Limb (tissue), 2 donors: Measurements from ENCODE around the gene DPM2.

Source experiments
- DNase-seq, 2 donors: peaks; one replicate each; pipeline ENCODE4 v3.0.0-alpha.2; 2016; ENCODE audit errors: extremely low spot score in 2 of 2

Gene DPM2

GRCh38 chr9:127919253-127919815 lies 18.3 kb downstream of the DPM2 start:
- DNase-seq, result peak in 1 of 2 donors; percentile 33

GRCh38 chr9:127918183-127919107 lies 19.2 kb downstream of the DPM2 start:
- peak in 1 of 2 donors; percentile 31 for DNase-seq

DNA sequence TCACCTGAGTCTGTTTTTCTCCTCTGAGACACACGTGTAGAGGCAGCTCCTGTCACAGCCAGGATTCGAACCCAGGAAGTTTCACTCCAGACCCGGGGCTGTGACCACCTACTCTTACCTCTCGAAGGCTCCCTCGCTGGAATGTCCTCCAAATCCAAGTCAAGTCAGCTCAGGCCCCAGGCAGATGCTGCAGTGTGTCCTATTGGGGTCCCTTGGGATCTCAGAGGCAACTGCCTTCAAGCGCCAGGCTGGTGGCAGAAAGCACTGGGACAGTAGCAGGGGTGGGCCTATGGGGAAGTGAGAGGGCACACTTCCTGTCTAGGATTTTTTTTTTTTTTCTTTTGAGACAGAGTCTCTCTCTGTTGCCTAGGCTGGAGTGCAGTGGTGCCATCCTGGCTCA lies 20.1 kb downstream of the DPM2 start:
- DNase-seq, result peak in 1 of 2 donors; percentile 30

DNA sequence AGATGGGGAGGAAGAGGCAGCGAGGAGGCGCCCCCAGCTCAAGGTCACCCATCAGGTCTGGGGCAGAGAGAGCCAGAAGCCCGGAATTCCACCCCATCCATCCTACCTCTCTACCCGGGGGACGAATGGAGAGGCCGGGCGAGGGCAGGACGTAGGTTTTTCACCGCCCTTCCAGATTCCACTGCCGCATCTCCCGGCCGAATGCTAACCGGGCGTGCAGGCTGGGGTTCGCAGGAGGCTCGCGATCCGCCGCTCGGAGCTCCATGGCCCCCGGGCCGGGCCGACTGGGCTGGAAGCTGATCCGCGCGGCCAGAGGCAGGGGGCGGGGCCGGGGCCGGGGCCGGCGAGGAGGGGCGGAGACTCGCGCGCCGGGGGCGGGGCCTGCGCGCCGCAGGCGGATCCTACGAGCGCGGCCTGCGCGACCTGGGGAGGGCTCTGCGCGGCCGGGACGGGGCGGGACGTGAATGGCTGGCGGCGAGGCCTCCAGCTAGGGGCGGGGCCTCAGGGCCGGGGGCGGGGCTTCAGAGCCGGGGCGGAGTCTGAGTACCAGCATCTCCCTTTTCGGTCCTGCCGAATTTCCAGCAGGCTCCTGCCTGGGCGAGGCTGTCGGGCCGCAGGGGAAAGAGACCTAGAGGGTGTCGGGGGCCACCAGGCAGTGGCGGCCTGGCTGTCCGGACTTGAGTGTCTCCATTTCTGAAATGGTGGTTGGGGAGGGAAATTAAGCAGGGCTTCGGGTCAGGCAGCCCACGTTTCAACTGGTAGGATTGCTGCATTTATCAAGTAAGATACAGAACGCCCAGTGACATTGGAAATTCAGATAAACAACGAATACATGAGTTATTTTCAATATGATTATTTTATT lies 20.7 kb downstream of the DPM2 start, which contains the start of gene ST6GALNAC4:
TSS of gene ST6GALNAC4 (minus strand) at position 322 of the 862 bp plus-strand sequence. CDS start 622 bp downstream, outside the sequence.
- DNase-seq, result peak; percentile 92 to 98

DNA sequence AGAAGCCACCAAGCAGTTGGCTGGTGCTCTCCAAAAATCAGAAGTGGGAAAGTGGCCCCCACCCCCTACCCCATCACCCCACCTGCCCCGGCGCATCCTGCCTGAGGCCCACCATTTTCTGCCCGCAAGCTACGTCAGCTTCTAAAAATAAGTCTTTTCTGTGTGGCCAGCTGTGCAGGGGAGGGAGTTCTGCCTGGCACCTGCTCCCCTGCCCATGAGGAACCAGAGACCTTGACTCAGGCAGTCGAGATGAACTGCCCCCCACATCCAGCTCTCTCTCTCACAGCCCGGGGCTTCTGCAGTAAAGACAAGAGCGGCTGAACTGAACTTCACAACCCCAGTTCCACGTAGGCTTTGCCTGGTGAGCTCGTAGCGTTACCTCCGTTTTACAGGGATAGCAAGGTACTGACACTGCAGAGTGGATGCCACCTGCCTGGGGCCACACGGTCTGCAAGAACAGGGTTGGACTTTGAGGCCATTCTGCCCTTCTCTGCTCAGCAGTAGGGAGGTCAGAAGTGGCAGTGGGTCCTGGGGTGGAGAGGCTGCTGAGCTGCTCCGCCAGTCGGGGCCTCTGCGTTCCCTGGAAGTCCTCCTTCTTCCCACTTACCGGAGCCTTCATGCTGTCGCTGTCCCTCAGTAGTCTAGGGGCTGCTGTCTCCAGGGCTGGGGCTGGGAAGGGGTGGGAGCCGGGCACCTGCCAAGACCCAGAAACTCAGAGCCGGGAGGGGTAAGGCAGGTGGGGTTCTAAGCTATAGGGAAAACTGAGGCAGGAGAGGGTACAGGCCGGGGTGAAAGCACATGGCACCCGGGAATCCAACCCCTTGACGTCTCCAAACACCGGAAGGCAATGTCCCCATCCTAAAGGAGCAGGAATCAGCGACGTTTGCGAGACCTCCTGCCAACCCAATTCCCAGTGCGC lies 21.6 kb downstream of the DPM2 start:
- DNase-seq, result peak in 1 of 2 donors; percentile 36

DNA sequence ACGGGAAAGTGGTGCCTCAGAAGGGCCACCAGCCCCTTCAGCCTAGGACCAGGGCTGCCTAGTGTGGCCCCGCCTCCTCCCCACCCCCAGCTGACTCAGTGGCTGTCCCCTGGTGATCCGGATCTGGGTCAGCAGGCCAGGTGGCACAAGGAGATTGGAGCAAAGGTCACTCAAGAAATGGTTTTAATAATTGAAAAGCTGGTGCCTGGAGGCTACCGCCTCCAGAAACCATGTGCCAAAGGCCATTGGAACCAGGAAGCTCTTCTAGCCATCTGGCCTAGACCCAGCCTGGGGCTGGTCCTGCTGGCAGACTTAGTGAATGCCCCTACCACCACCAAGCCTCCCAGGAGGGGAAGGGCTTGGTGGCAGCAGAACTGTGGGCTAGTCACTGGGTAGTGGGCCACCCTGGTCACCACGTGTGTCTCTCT lies 22.3 kb downstream of the DPM2 start:
- peak in 1 of 2 donors; percentile 31 for DNase-seq

GRCh38 chr9:127913682-127914081 lies 24.0 kb downstream of the DPM2 start:
- no peak for DNase-seq

DNA sequence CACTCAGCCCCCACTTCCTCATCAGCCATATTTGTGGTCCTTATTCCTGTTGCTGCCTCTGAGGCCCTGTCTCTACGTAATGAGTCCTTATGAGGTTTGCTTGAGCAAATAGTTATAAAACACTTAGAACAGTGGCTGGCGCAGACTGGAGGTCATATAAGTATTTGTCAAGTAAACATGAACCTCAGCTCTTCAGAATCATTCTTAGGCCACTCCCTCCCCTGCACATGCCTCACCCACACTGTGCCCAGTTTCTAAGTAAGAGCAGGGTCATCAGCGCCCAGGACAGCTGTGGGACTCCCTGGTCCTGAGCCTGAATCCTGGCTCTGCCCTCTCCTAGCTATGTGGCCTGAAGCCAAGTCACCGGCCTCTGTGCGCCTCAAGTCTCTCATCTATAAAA lies 24.8 kb downstream of the DPM2 start:
- no peak for DNase-seq

DNA sequence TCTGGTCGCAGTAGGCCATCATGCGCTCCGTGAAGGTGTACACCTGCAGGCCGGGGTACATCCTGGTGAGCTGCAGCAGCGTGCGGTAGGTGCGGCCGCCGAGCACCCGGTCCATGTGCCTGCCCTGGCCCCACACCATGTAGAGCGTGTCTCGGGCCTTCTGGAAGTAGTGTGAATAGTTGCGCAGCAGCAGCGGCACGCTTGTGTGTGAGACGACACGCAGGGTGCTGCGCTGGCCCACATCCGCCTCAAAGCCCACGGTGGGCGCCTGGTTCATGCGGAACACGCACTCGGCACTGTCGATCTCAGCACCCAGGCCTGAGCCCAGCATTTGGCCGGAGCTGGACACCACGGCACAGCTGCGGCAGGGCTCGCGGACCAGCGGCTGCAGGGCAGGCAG lies 25.4 kb downstream of the DPM2 start:
- DNase-seq, result no peak

DNA sequence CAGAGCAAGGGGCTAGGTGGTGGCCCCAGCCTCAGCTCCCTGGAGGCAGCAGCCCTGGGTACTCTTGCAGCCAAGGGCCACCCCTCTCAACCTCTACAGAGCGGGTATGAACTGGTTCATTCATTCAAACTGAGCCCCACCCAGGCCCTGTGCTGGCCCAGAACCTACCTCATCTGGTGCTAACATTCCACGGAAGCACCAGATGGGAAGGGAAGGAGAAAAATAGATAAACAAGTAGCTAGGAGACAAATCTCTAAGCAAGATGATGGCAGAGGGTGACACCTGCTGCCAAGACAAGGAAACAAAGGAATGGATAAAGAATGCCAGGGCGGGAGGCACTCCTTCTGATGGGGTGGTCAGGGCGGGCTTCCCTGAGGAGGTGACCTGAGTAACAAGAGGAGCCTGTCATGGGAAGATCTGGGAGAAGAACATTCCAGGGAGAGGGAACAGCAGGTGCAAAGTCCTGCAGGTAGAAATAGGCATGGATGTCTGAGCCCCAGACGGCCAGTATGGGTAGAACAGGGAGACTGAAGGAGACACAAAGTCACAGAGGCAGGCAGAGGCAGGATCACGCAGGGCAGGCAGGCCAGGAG lies 26.9 kb downstream of the DPM2 start:
- peak in 1 of 2 donors; percentile 27 for DNase-seq

GRCh38 chr9:127909839-127910273 lies 27.8 kb downstream of the DPM2 start:
- peak in 1 of 2 donors; percentile 30 for DNase-seq

GRCh38 chr9:127908660-127908926 lies 29.1 kb downstream of the DPM2 start:
- DNase-seq, result peak in 1 of 2 donors; percentile 34

GRCh38 chr9:127907867-127908659 lies 29.6 kb downstream of the DPM2 start:
- no peak for DNase-seq

DNA sequence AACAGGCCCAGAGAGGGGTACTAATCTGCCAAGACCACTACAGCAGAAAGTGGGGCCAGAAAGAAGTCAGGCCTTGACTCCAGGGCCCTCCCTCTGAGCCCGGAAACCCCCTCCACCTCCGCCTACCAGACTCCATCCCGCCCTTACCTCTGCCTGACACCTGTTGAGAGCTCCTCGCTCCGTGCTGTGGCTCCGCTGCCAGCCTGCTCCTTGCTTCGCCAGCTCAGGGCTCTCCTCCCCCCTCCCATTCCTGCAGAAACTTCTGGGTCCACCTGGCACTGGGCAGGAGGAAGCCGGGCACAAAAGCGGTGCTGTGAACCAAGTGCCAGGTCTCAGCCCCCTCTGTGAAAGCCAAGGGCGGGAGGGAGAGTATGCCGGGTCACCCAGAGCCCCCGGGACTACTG lies 31.9 kb downstream of the DPM2 start:
- DNase-seq, result no peak

DNA sequence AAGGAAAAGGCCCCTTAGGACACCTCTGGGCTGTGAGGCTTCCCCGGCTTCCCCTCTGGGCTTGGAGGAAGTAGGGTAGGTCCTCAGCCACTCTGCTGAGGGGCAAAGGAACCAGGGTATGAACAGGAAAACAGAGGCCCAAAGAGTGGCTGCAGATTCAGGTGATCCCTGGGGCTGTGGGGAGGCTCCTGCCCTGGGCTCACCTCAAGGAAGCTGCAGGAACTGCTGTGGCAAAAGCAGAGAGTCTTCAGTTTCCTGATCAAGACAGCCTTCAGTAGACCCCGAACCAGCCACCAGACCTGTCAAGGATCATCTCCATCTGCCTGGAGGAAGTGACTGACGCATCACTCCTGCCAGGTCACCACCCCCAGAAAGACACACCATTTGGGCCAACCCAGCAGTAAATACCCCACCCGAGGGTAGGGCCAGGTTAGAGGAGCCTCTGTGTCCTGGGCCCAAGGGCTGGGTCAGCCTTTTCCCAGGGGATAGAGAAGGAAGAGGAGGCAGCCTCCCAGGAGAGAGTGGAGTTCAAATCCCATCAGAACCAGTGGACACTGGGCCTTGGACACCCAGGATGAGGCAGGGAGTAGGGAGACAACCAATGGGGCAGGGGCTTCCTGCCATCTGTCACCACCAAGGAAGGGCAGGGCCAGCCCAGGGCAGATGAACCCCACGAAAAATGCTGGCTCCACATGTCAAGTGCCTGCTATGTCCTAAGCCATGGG lies 32.5 kb downstream of the DPM2 start:
- DNase-seq, result no peak

- DNase-seq, result peak in 1 of 2 donors; percentile 73
Measured at GRCh38 chr9:127904561-127905003, 33.1 kb downstream of the DPM2 start.

- DNase-seq, result peak in 1 of 2 donors; percentile 63
Measured at GRCh38 chr9:127903557-127904475, 33.8 kb downstream of the DPM2 start.
